Uterus (tissue), 4 donors: ENCODE results near the gene MXRA7. TPM values are rescaled to one million over a fixed set of nuclear protein-coding genes. Genes with fewer than 3 reads are reported as not detected.
"Not testable (repeated sequence)": the region's sequence is repeated elsewhere in the genome, so short reads cannot be mapped to it uniquely, and the experiment has no call there.

Source experiments
- DNase-seq, 2 donors: peaks; one replicate each; pipeline ENCODE4 v3.0.0-alpha.2; 2019 to 2020
- H3K27ac ChIP-seq, 2 donors: fragments of 200-600 bp; sonication (generic); 1 replicate in 1 of 2; 2 replicates in 1 of 2; pipeline ENCODE4 v1.5.1; 2016 to 2018
- H3K27me3 ChIP-seq, 2 donors: fragments of 200-600 bp; sonication (generic); one replicate each; pipeline ENCODE4 v1.5.1; 2018 to 2019; ENCODE audit warnings: control low read depth in 1 of 2
- H3K36me3 ChIP-seq, 2 donors: fragments of 200-600 bp; sonication (generic); one replicate each; pipeline ENCODE4 v1.5.1; 2019; ENCODE audit warnings: control low read depth in 1 of 2
- H3K4me1 ChIP-seq, 2 donors: fragments of 200-600 bp; sonication (generic); one replicate each; pipeline ENCODE4 v1.5.1; 2018 to 2019; ENCODE audit warnings: control low read depth in 1 of 2
- H3K4me3 ChIP-seq, 2 donors: fragments of 200-600 bp; sonication (generic); 1 replicate in 1 of 2; 2 replicates in 1 of 2; pipeline ENCODE4 v1.5.1; 2018 to 2019; ENCODE audit warnings: mild to moderate bottlenecking in 1 of 2
- H3K9me3 ChIP-seq, 2 donors: fragments of 200-600 bp; sonication (generic); one replicate each; pipeline ENCODE4 v1.5.1; 2019; ENCODE audit warnings: control low read depth in 1 of 2
- CTCF ChIP-seq, 4 experiments: fragments of 200-600 bp in 2 of 4; fragments of 450-650 bp in 2 of 4; sonication (generic) in 2 of 4; IDR thresholded peaks; one replicate each; pipeline ENCODE4 v1.5.1; 2016 to 2019; ENCODE audit warnings: antibody characterized with exemption in 4 of 4, mild to moderate bottlenecking in 2 of 4, moderate library complexity in 1 of 4
- POLR2A ChIP-seq, 2 donors: fragments of 450-650 bp; IDR thresholded peaks; one replicate each; pipeline ENCODE4 v1.6.1; 2016; ENCODE audit warnings: antibody characterized with exemption in 2 of 2, mild to moderate bottlenecking in 1 of 2, moderate library complexity in 1 of 2
- intact Hi-C: fragments of 100-400 bp; cut with DNase I; formaldehyde crosslinking; loops from one replicate; pipeline ENCODE4 v1.15.1; 2023; ENCODE audit warnings: low total_unique reads
- total RNA-seq, 4 donors: library from RNA; depleted of rRNA in 3 of 4; stranded (reverse); fragments of >200 nt in 3 of 4; gene quantifications; one replicate each; pipeline versions ENCODE4 v1.1.0 to v1.2.4, GENCODE V29; 2014 to 2023
- donor health status: DM: yes; HTN: yes; CAD: no.

MXRA7 gene
- total RNA-seq, 4 donors from 2014 or later: 174 to 250 (median 197) TPM

- Histone ChIP-seq H3K4me3 (no peak overlapping the region), H3K36me3 (no peaks in the 10 kb centered on the region), H3K9me3 (no peaks in the 10 kb centered on the region), H3K27ac (no peak overlapping the region), H3K4me1 (no peaks in the 10 kb centered on the region), H3K27me3 (no peaks in the 10 kb centered on the region)
- intact Hi-C loops: no loop called here
- DNase-seq: no peak
- TF ChIP-seq POLR2A (IDR thresholded peaks at IDR 0.05) (no peak), CTCF (IDR thresholded peaks at IDR 0.05) (no peak)
Measured at GRCh38 chr17:76642032-76642561, 68.7 kb downstream of the MXRA7 start.

DNA sequence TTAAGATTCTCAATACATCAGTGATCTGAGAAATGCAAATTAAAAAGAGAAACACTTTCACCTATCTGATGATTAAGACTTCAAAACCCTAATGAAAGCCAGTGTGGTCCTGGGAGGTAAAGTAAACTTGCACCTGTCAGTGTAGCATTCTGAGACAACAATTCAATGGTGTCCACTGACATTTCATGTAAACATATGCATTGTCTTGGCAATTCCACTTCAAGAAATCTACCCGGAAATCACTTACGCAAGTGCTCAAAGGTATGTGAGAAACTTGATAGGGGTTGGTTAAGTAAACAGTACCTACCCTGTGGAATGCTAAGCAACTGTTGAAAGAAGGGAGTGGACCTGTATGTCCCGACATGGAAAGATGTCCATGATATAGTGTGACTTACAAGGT lies 69.3 kb downstream of the MXRA7 start:
- Histone ChIP-seq H3K27ac (no peak overlapping the region), H3K36me3 (no peaks in the 10 kb centered on the region), H3K9me3 (no peaks in the 10 kb centered on the region), H3K4me1 (no peaks in the 10 kb centered on the region), H3K4me3 (no peak overlapping the region), H3K27me3 (no peaks in the 10 kb centered on the region)
- intact Hi-C loops: no loop called here
- TF ChIP-seq POLR2A (IDR thresholded peaks at IDR 0.05) (no peak), CTCF (IDR thresholded peaks at IDR 0.05) (no peak)
- no peak for DNase-seq

DNA sequence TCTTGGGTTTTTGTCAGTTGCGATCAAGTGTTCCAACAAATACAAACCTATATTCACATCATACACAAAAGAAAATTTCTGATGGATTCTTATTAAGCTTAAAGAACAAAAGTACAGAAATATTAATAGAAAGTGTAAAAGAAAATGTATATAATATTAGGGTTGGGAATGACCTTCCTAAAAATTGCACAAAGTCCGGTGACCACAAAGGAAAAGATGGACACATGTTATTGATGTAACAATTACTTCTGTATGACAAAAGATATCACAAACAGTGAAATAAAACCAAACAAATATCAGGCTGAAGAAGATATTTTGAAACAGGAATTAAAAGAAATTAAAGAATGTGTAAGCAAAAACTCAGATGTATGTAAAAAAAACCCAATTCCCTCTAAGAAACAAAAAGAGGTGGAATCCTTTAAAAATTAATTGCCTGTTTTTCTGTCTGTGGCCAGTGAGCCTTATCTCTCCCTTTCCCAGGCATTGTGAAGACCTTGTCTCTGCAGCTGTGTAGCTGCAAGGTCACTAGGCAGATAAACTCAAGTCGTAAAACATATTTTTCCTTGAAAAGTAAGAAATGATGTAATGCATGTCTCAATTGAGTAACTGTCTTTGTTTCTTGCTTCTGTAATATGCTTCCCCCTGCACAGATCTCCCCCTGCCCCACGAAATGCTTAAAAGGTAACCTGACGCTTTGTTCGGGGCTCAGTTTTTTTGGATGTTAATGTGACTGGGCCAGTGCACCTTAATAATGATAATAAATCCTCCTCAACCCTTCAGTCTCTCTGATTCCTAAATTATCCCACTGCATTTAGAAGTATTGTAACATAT lies 70.0 kb downstream of the MXRA7 start:
- no peak for TF ChIP-seq CTCF (IDR thresholded peaks at IDR 0.05)
- no peak for TF ChIP-seq POLR2A (IDR thresholded peaks at IDR 0.05)
- no peak for DNase-seq
- Histone ChIP-seq H3K4me3 (no peak overlapping the region), H3K36me3 (no peaks in the 10 kb centered on the region), H3K9me3 (no peaks in the 10 kb centered on the region), H3K4me1 (no peaks in the 10 kb centered on the region), H3K27ac (no peak overlapping the region), H3K27me3 (no peaks in the 10 kb centered on the region)
- intact Hi-C loops: no loop called here

- no peak for DNase-seq
- Histone ChIP-seq H3K27ac (no peak overlapping the region), H3K9me3 (no peaks in the 10 kb centered on the region), H3K4me3 (no peak overlapping the region), H3K36me3 (no peaks in the 10 kb centered on the region), H3K4me1 (no peaks in the 10 kb centered on the region), H3K27me3 (no peaks in the 10 kb centered on the region)
- intact Hi-C loops: no loop called here
- TF ChIP-seq CTCF (IDR thresholded peaks at IDR 0.05) (no peak), POLR2A (IDR thresholded peaks at IDR 0.05) (no peak)
Measured at GRCh38 chr17:76638263-76638662, 72.5 kb downstream of the MXRA7 start.

- H3K9me3 ChIP-seq, intact Hi-C loops, H3K27me3 ChIP-seq, H3K4me1 ChIP-seq, H3K4me3 ChIP-seq, DNase-seq, H3K27ac ChIP-seq, H3K36me3 ChIP-seq: not testable (repeated sequence)
Measured at GRCh38 chr17:76636486-76637206, 74.1 kb downstream of the MXRA7 start.
